AG04450 (cell line): Measurements from ENCODE around the gene STK35. TPM values are rescaled to one million over a fixed set of nuclear protein-coding genes. Genes with fewer than 3 reads are reported as not detected.

ENCODE experiments used
- CTCF ChIA-PET: fragments of 300-600, 350-600 bp; formaldehyde crosslinking; extraction: SDS; loops from one replicate; lab custom pipeline; 2022; ENCODE audit warnings: antibody characterized with exemption, inconsistent platforms; lab: Charles Lee
- POLR2A ChIA-PET: fragments of 350-600 bp; formaldehyde crosslinking; extraction: SDS; loops from one replicate; lab custom pipeline; 2021; ENCODE audit warnings: antibody characterized with exemption, inconsistent platforms; lab: Yijun Ruan, JAX
- DNase-seq: peaks from one replicate; pipeline ENCODE4 v3.0.0-alpha.2; 2011; ENCODE audit warnings: low read depth, low spot score
- H3K27ac ChIP-seq: one replicate; pipeline ENCODE4 v1.5.1; 2012; ENCODE audit warnings: low read depth, low read length, control low read depth
- H3K27me3 ChIP-seq: one replicate; pipeline ENCODE4 v1.6.0; 2012; ENCODE audit warnings: low read length; ENCODE audit not compliant: control insufficient read depth, insufficient read depth
- H3K4me3 ChIP-seq: 2 replicates; pipeline ENCODE4 v1.5.1; 2011; ENCODE audit warnings: mild to moderate bottlenecking, low read depth, low read length, control low read depth
- H3K9me3 ChIP-seq: 2 replicates; pipeline ENCODE4 v1.5.1; 2012; ENCODE audit warnings: low read length; ENCODE audit not compliant: control insufficient read depth, insufficient read depth
- polyA plus RNA-seq: library from polyadenylated mRNA; depleted of rRNA; stranded (reverse); fragments of >200 nt; gene quantifications from 2 replicates; pipeline ENCODE4 v1.2.3, GENCODE V29; 2011
- TF ChIP-seq, protein P1 (sequence below): IDR thresholded peaks from 2 replicates; pipeline ENCODE4 v1.5.1; 2011; ENCODE audit warnings: low read depth, low read length, control low read depth, inconsistent platforms

The STK35 gene
- polyA plus RNA-seq, 1 experiment: 8.0 TPM

DNA sequence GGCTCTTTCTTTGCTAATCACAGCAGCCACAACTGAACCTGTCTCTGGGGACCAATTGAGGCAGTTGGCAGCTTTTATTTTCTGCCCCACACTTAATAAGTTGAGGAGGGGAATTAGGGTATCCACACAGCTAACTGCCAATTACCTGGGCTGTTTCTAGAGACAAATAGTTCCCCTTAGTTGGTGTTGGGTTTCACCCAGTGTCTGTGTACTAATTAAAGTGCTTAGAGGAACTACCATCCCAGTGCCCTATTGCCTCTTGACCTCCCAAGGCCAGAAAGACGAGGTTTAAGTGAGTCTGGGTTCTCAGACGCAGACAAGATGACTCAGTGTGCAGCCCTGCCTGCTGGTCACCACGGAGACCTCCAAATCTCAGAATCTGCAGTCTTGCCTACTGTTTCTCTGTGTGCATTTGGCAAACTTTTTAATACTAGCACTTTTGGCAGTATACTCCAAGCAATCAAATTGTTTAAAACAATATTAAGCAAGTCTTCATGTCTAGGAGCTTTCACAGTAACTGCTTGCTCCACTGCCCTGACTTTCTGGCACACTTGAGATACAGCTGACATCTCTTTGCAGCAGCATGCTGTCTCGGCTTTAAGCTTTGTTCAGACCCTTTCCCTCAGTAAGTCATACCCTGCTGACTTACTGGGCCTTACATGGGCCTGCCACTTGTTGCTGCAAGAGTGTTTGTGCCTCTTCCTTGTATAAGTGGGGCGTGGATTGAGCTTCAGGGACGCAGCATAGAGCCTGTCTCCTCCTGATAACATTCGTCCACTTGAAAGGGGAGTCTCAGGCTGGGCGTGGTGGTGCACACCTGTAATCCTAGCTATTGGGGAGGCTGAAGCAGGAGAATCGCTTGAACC, 31.9 kb downstream of the STK35 start:
- DNase-seq: no peak
- POLR2A ChIA-PET: interaction anchor here (0.9 kb wide), 1 partner anchor 20 kb away, joined by 3 read pairs; no protein-coding TSS in a partner anchor
- CTCF ChIA-PET: interaction anchor here (0.7 to 1.1 kb wide), 3 partner anchors 9 to 630 kb away, joined by 3 to 4 read pairs (median 3); no protein-coding TSS in a partner anchor
- Histone ChIP-seq H3K9me3 (no peaks in the 10 kb centered on the region), H3K27ac (peak overlapping the region; percentile 48), H3K4me3 (no peak overlapping the region), H3K27me3 (no peaks in the 10 kb centered on the region)
- TF ChIP-seq, protein P1, sequence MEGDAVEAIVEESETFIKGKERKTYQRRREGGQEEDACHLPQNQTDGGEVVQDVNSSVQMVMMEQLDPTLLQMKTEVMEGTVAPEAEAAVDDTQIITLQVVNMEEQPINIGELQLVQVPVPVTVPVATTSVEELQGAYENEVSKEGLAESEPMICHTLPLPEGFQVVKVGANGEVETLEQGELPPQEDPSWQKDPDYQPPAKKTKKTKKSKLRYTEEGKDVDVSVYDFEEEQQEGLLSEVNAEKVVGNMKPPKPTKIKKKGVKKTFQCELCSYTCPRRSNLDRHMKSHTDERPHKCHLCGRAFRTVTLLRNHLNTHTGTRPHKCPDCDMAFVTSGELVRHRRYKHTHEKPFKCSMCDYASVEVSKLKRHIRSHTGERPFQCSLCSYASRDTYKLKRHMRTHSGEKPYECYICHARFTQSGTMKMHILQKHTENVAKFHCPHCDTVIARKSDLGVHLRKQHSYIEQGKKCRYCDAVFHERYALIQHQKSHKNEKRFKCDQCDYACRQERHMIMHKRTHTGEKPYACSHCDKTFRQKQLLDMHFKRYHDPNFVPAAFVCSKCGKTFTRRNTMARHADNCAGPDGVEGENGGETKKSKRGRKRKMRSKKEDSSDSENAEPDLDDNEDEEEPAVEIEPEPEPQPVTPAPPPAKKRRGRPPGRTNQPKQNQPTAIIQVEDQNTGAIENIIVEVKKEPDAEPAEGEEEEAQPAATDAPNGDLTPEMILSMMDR: no peak

GRCh38 chr20:2135013-2135412, 33.4 kb downstream of the STK35 start:
- POLR2A ChIA-PET: no interaction called here
- CTCF ChIA-PET: interaction anchor here (1.9 kb wide), 1 partner anchor 371 kb away, joined by 5 read pairs; no protein-coding TSS in a partner anchor
- no peak for DNase-seq
- H3K27me3 ChIP-seq: no peaks in the 10 kb centered on the region
- no peak overlapping the region for H3K4me3 ChIP-seq
- no peaks in the 10 kb centered on the region for H3K9me3 ChIP-seq
- no peak overlapping the region for H3K27ac ChIP-seq
- TF ChIP-seq, protein P1: no peak

DNA sequence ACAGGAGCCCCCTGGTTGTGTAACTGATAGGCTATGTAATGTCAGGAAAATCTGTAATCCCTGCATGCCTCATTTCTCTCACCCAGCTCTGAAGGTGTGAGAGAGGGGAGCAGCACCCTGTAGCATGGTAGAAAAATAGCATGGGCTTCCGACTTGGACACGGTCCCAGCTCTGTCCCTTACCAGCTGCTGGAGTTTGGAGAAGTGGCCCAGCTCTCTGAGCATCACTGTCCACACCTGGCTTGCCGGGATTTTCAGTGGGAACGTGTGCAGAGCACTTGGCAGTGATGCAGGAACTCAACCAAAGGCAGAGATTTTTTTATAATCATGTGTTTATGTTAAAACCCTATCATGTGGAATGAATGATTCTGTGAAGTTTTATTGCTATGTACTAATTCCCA, 34.6 kb downstream of the STK35 start:
- POLR2A ChIA-PET: no interaction called here
- H3K27ac ChIP-seq: no peak overlapping the region

DNA sequence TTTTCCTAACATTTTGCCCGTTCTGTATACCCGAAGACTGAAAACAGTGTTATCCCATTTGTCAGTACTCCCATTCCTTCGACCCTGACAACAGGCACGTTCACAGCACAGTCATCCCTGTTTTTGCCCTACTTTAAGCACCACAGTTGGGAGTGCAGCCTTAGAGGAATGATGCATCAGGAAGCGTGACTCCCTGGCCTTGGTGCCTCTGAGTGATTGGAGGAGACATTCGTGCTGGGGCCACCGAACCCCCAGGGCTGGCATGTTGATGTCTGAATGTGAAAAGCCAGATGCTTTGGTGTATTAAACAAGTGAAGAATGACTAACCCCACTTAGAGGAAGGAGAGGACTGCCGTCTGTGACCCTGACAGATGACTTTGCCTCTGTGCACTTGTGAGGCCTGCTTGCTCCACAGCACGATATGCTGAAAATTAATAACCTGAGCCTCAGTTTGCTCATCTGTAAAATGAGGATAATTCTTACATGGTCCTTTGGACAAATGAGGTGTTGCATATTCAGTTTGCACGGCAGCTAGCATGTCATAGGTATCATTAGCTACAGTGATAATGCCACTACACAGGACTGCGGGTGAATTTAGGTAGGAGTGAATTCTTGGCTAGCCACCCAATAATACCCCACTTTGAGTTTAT, 36.0 kb downstream of the STK35 start:
- DNase-seq: peak; percentile 37
- Histone ChIP-seq H3K27me3 (no peaks in the 10 kb centered on the region), H3K27ac (peak overlapping the region; percentile 52), H3K4me3 (no peak overlapping the region), H3K9me3 (no peaks in the 10 kb centered on the region)
- POLR2A ChIA-PET: no interaction called here
- TF ChIP-seq, protein P1: no peak
- CTCF ChIA-PET: no interaction called here

More for the DNA sequence above, 34.6 kb downstream of the STK35 start:
- Histone ChIP-seq H3K9me3 (no peaks in the 10 kb centered on the region), H3K4me3 (no peak overlapping the region), H3K27me3 (no peaks in the 10 kb centered on the region)
- DNase-seq: no peak
- CTCF ChIA-PET: interaction anchor here (0.7 to 1.9 kb wide), 2 partner anchors 36 to 372 kb away, joined by 3 to 5 read pairs; no protein-coding TSS in a partner anchor
- TF ChIP-seq, protein P1: no peak
